ENCODE results near the gene SRCIN1. TPM values are rescaled to one million over a fixed set of nuclear protein-coding genes. Genes with fewer than 3 reads are reported as not detected.

Gene SRCIN1
- total and polyA plus RNA-seq, 4 donors = 0.05 to 5.3 (median 2.7) TPM

- no peaks in the 10 kb centered on the region for H3K36me3 ChIP-seq (ENCODE audit: control insufficient read depth in 4 of 4, insufficient read depth in 3 of 4, low read depth in 1 of 4, low read length in 3 of 4)
- H3K4me1 ChIP-seq (ENCODE audit: control insufficient read depth in 4 of 4, insufficient read depth in 4 of 4, low read length in 3 of 4) = peaks cover 10 to 33% (median 27%) of the 10 kb centered on the region in 4 donors
- no peak for DNase-seq (ENCODE audit: low spot score)
- no peak overlapping the region for H3K4me3 ChIP-seq (ENCODE audit: low read depth in 1 of 3, low read length in 3 of 3)
- H3K27ac ChIP-seq (ENCODE audit: low read depth in 1 of 2, low read length in 2 of 2) = no peak overlapping the region
- no peaks in the 10 kb centered on the region for H3K27me3 ChIP-seq (ENCODE audit: control insufficient read depth in 4 of 4, insufficient read depth in 4 of 4, low read length in 3 of 4)
- H3K9ac ChIP-seq (ENCODE audit: low read depth in 1 of 2, low read length in 2 of 2) = no peak overlapping the region
- no peaks in the 10 kb centered on the region for H3K9me3 ChIP-seq (ENCODE audit: control insufficient read depth in 4 of 4, low read length in 3 of 4)
- TF ChIP-seq NR2F2 (IDR thresholded peaks at IDR 0.05) (no peak), SP1 (IDR thresholded peaks at IDR 0.05) (no peak), GABPA (IDR thresholded peaks at IDR 0.05 in 1 of 2, conservative IDR thresholded peaks at IDR 0.05 in 1 of 2) (no peak), ZBTB33 (IDR thresholded peaks at IDR 0.05) (no peak), MAX (IDR thresholded peaks at IDR 0.05) (no peak), EGR1 (IDR thresholded peaks at IDR 0.05; ENCODE audit: low read depth in 2 of 2) (no peak), HNF4A (conservative IDR thresholded peaks at IDR 0.05) (no peak), FOXA2 (IDR thresholded peaks at IDR 0.05) (no peak)
- TF ChIP-seq, protein P1, sequence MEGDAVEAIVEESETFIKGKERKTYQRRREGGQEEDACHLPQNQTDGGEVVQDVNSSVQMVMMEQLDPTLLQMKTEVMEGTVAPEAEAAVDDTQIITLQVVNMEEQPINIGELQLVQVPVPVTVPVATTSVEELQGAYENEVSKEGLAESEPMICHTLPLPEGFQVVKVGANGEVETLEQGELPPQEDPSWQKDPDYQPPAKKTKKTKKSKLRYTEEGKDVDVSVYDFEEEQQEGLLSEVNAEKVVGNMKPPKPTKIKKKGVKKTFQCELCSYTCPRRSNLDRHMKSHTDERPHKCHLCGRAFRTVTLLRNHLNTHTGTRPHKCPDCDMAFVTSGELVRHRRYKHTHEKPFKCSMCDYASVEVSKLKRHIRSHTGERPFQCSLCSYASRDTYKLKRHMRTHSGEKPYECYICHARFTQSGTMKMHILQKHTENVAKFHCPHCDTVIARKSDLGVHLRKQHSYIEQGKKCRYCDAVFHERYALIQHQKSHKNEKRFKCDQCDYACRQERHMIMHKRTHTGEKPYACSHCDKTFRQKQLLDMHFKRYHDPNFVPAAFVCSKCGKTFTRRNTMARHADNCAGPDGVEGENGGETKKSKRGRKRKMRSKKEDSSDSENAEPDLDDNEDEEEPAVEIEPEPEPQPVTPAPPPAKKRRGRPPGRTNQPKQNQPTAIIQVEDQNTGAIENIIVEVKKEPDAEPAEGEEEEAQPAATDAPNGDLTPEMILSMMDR (IDR thresholded peaks at IDR 0.05; ENCODE audit: low read depth, low read length, missing input control) = no peak
- TF ChIP-seq, protein P2, sequence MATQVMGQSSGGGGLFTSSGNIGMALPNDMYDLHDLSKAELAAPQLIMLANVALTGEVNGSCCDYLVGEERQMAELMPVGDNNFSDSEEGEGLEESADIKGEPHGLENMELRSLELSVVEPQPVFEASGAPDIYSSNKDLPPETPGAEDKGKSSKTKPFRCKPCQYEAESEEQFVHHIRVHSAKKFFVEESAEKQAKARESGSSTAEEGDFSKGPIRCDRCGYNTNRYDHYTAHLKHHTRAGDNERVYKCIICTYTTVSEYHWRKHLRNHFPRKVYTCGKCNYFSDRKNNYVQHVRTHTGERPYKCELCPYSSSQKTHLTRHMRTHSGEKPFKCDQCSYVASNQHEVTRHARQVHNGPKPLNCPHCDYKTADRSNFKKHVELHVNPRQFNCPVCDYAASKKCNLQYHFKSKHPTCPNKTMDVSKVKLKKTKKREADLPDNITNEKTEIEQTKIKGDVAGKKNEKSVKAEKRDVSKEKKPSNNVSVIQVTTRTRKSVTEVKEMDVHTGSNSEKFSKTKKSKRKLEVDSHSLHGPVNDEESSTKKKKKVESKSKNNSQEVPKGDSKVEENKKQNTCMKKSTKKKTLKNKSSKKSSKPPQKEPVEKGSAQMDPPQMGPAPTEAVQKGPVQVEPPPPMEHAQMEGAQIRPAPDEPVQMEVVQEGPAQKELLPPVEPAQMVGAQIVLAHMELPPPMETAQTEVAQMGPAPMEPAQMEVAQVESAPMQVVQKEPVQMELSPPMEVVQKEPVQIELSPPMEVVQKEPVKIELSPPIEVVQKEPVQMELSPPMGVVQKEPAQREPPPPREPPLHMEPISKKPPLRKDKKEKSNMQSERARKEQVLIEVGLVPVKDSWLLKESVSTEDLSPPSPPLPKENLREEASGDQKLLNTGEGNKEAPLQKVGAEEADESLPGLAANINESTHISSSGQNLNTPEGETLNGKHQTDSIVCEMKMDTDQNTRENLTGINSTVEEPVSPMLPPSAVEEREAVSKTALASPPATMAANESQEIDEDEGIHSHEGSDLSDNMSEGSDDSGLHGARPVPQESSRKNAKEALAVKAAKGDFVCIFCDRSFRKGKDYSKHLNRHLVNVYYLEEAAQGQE (IDR thresholded peaks at IDR 0.05) = no peak
- WGBS = 69% methylated on average over 9 of the region's 9 CpGs
Observed at GRCh38 chr17:38609280-38610031, 3.7 kb upstream of the SRCIN1 start.

DNA sequence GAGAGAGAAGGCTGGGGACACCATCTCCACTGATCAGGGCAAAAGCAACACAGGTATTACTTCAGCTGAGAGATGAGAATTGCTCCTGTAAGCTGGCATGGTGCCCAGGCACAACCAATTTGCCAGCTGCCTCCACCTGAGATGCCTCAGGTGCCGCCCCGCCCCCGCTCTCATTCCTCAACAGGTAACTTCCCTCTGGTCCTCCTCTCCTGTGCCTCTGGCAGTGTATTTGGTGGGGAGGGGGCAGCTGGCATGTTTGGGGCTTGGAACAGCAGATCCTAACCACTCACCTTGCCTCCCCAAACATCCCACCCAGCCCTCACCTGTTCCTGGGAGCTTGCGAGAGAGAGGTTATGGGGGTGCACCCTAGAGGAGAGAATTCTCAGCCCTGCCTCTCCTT, 2.9 kb upstream of the SRCIN1 start:
- Histone ChIP-seq H3K4me3 (ENCODE audit: low read depth in 1 of 3, low read length in 3 of 3) (no peak overlapping the region), H3K36me3 (ENCODE audit: control insufficient read depth in 4 of 4, insufficient read depth in 3 of 4, low read depth in 1 of 4, low read length in 3 of 4) (no peaks in the 10 kb centered on the region), H3K9ac (ENCODE audit: low read depth in 1 of 2, low read length in 2 of 2) (no peak overlapping the region), H3K4me1 (ENCODE audit: control insufficient read depth in 4 of 4, insufficient read depth in 4 of 4, low read length in 3 of 4) (peaks cover 7 to 25% (median 20%) of the 10 kb centered on the region in 4 donors), H3K27ac (ENCODE audit: low read depth in 1 of 2, low read length in 2 of 2) (no peak overlapping the region), H3K9me3 (ENCODE audit: control insufficient read depth in 4 of 4, low read length in 3 of 4) (no peaks in the 10 kb centered on the region), H3K27me3 (ENCODE audit: control insufficient read depth in 4 of 4, insufficient read depth in 4 of 4, low read length in 3 of 4) (no peaks in the 10 kb centered on the region)
- TF ChIP-seq RAD21 (IDR thresholded peaks at IDR 0.05) = no peak
- TF ChIP-seq ZBTB33 (IDR thresholded peaks at IDR 0.05) = no peak
- 81% methylated on average over 4 of the region's 4 CpGs for WGBS
- no peak for DNase-seq (ENCODE audit: low spot score)
